ENCODE results near the gene KRTAP24-1.

The KRTAP24-1 gene

GRCh38 chr21:30233228-30234020 lies 49.3 kb downstream of the KRTAP24-1 start:
- DNase-seq: no peak

GRCh38 chr21:30232011-30232410 lies 50.7 kb downstream of the KRTAP24-1 start:
- no peak for DNase-seq
